HG03521 (cell line): Measurements from ENCODE around the gene MSANTD1.

Experiments used
- ATAC-seq: cut with Tn5 transposase; IDR thresholded peaks from one replicate; pipeline ENCODE4 v1.9.1; 2021; ENCODE audit warnings: mild to moderate bottlenecking, moderate library complexity; ENCODE audit not compliant: unreplicated experiment

The MSANTD1 gene

DNA sequence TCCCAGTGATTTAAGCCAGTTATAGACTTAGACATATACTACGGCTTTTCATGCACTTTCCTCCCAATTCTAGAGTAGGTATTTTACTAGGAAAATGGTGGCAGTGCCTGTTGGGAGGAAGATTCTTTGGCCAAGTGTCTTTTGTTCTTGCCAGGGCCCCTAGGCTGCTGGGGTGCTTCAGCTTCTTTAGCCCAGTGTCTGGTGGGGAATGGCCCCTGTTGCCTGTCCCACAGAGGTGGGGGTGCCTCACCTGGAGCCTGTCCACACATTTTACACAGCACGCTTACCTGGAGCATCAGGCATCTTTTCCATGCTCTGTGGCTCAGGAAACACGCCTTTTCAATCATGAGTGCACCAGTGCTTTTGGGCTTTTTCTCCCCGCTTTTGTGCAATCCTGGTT is 33.2 kb upstream of the MSANTD1 start:
- no peak for ATAC-seq

DNA sequence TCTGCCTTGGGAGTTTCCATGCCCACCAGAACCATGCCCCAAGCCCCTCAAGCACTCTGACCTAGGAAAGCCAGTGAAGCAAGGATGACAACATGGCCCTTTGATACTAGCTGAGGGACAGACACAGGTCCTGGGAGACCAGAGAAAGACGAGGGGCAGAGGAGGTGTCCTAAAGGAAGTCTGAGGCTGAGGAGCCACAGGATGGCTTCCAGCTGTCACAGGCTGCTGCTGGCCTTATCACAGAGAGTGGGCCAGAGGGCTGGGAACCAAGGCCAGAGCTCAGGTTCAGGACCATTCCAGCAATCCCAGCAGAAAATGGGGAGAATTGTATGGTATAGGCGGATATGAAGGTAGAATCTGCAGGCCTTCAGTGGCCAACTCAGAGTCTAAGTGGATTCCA is 31.7 kb upstream of the MSANTD1 start:
- ATAC-seq: no peak

GRCh38 chr4:3217771-3218170 is 31.2 kb upstream of the MSANTD1 start:
- no peak for ATAC-seq

- ATAC-seq: no peak
Measured at GRCh38 chr4:3218824-3219760, 29.9 kb upstream of the MSANTD1 start.

DNA sequence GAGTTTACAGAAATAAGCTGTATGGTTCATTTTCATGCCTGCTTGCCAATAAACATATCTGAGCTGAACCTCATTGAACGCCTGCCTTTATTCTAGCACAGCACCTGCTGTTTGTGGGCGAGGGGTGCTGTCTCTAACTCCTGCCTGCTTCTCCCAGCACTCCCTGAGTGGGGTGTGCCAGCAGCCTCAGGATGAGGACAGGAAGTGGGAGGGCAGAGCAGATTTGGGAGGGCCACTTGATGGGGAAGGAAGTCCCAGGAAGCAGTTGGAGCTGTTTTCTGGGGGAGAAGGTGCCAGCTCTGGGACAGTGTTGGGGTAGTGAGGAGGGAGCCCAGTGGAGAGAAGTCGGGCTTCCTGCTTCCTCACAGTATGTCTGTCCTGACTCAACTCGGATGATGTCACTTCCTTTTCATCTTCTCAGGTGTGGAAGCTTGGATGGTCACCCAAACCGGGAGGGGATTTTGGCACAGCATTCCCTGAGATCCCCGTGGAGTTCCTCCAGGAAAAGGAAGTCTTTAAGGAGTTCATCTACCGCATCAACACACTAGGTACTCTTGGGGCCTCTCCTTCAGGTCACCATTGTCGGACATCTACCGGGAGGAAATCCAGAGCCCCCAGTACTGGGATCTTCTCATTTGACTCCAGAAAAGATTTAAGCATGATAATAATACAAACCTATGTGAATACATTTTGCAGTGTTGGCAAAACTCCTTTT is 29.0 kb upstream of the MSANTD1 start:
- ATAC-seq: no peak

GRCh38 chr4:3220476-3221183 is 28.3 kb upstream of the MSANTD1 start:
- no peak for ATAC-seq

DNA sequence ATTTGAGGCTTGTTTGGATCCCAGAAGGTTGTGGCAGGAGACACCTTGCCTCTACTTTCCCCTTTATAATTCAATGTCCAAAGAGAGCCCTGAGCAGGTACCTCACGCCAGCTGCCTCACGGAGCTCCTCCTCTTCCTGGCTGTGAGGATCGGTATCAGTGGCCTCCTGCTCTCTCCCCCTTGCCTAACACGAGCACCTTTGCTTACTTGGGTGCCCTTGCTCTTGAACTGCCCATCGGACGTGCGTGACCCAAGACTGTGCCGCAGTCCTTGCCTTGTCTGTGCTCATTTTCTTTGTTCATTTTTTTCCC is 27.8 kb upstream of the MSANTD1 start:
- ATAC-seq: no peak

DNA sequence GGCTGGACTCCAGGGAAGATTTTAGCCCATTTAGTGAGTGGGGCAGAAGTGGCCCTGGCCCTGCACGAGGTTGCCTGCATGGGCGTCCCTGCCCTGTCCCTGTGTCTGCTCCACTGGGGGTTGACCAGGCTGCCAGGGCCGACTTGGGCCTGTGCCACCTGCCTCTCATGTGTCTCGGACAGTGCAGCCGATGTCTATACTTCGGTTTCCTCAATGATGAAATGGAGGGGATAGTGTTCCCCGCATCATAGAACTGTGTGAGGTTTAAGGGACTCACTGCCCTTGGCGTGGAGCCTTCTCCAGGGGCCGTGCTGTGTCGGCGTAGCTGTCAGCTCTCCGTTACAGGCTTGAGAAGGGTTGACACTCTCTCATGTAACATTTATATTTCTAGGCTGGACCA is 27.0 kb upstream of the MSANTD1 start:
- ATAC-seq: no peak

- no peak for ATAC-seq
Measured at GRCh38 chr4:3223346-3223745, 25.6 kb upstream of the MSANTD1 start.

GRCh38 chr4:3223956-3224748 is 24.8 kb upstream of the MSANTD1 start:
- no peak for ATAC-seq

DNA sequence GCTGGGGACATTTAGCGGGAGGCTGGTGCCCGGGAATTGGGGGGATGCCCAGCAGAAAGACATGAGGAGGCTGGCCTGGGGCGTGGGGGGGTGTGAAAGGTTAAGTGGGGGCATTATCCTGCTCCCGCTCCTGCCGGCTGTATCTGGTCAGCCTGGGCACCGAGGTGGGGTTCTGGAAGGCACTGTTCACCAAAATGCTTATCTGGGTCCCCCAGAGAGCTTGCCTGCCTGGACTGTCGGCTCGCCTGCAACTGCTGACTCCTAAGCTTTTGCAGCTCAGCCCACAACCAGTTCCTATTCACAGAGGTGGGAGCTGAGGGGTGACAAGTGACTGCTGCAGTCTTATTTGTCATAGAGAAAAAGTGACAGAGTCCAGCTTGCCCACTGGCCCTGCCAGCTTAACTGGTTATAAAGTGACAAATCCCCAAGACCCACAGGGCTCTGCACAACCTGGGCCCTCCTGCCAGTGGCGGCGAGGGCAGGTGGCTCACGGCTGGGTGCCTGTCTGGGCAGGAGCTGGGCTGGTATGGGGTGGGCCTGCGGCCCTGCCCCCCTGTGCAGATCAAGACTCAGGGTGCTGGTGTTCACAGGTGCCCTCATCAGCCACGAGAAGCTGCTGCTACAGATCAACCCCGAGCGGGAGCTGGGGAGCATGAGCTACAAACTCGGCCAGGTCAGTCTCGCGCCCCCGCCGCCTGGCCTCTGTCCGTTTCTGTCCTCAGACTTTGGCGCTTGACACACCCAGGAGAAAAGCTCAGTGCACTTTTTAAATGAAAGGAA is 23.7 kb upstream of the MSANTD1 start:
- ATAC-seq: no peak

DNA sequence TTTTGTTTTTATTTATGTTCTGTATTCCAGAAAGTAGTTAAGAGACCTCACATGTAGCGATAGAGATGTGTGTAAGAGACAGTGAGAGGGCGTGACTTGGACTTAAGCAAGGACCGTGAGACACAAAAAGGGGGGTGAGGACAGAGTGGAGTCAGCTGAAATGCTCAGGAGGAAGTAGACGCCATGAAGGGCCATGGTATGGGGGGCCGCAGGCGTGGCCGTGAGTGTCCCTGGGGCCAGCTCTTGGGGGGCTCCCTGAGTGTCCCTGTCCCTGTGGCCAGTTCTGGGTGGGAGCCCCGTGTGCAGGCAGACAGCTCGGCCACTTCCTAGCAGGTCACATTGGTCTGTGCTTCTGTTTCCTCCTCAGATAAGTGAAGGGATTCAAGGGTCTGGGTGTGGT is 23.0 kb upstream of the MSANTD1 start:
- no peak for ATAC-seq

DNA sequence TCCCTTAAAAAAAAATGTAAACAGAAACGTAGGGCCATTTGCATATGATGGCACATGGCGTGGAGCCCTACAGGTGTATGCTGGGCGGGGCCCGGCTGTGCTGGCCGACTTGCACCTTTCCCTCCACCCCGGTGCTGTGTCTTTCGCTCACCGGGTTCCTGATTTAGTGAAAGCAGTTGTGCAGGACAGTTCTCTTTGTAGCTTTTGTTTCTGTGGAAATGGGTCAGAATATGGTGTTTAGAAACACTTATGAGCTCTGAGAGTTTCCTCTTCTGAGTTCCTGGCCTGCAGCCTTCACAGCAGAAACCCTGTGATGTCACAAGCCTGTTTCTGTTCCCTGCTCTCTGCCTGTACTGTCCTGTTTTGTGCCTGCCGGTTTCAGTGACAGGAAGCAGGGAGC is 22.5 kb upstream of the MSANTD1 start:
- no peak for ATAC-seq

DNA sequence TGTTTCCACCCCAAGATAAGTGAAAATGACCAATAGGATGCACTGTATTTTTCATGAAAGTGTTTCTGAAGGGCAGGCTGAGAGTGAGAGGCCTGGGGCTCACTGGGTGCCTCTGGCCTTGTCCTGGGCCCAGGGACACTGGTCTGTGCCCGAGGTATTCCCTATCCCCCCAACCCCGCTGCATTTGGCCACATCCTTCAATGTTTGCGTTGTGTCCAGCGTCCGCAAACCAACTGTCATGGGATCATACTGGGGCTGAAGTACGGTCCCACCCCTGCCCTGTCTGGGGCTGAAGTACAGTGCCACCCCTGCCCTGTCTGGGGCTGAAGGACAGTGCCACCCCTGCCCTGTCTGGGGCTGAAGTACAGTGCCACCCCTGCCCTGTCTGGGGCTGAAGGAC is 22.0 kb upstream of the MSANTD1 start:
- no peak for ATAC-seq

DNA sequence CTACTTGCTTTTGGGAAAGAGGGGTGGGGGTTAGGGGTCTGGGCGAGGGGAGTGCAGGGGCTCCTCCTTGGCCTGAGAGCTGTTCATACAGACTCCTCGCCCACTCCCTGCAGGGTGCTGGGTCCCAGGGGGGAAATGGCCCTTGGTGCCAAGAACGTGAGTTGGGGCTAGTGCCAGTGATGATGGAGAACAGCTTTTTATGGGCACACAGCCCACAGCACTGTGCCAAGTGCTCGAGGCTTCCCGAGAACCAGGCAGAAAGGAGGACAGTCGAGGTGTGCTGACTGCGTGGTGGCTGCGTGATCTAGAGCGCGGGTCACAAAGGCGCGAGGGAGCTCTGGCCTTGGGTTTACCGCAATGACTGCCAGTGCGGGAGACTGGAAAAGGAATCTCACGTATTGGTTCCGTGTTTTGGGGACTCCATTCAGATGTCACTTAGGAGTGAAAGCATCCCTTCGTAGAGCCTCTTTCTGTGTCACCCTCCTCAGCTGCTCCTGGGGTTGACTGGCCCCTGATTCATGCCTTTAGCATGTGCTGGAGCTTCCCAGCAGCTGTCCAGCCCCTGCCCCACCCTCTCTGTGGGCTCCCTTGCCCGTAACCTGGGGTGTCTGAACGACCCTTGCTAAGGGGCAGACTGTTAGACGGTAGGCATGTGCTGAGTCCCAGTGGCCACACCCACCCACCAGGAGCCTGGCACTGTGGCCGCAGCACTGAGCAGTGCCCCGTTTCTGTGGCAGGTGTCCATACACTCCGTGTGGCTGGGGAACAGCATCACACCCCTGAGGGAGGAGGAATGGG is 20.9 kb upstream of the MSANTD1 start:
- ATAC-seq: no peak

DNA sequence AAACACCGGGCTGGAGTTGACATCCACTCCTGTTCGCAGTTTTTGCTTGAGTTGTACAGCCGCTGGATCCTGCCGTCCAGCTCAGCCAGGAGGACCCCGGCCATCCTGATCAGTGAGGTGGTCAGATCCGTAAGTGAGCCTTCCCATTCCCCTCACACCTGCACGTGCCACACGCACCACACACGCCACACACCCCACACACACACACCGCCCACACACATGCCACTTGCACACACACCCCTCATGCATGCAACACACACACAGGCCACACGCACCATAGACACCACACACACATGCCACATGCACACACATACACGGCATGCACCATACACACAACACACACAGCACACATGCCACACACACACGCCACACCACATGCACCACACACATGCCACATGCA is 20.1 kb upstream of the MSANTD1 start:
- no peak for ATAC-seq

DNA sequence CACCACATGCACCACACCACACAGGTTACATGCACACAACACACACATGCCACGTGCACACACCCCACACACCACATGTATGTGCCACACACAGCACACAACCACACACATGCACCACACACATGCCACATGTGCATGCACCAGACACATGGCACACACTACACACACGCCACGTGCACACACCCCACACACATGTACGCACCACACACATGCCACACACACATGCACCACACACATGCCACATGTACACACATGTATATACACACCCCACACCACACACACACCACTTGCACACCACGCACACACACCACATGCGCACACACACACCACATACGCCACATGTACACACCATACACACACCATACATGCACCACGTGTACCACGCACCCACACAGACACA is 19.6 kb upstream of the MSANTD1 start:
- ATAC-seq: no peak

GRCh38 chr4:3229964-3230363 is 19.0 kb upstream of the MSANTD1 start:
- ATAC-seq: no peak

DNA sequence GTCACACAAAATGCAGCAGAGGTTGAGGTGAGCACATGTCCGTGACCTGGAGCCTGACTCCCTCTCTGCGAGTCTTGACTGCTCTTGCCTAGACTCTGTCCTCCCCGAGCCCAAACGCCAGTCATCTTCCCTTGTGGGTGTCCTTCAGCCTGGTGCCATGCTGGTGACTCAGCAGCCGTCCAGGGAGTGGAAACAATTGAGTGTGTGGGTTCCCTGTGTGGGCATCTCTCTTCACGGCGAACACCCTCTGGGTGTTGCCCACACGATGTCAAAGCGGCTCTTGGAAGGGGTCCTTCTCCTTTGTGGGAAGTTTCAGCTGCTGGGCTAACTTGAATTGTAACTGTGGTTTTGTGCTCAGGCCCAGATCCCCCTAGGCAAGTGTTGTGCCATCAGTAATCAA is 17.5 kb upstream of the MSANTD1 start:
- no peak for ATAC-seq
